Neural cell (in vitro differentiated cells): Measurements from ENCODE around the gene MED13L. TPM values are rescaled to one million over a fixed set of nuclear protein-coding genes. Genes with fewer than 3 reads are reported as not detected.

Experiments used
- H2AFZ ChIP-seq: fragments of 200-600, 300-800 bp; sonication (generic), shearing (Covaris generic); 2 replicates; pipeline ENCODE4 v1.6.0; 2014; ENCODE audit warnings: low read depth, mild to moderate bottlenecking, antibody characterized with exemption, low read length, moderate library complexity
- H3F3A ChIP-seq: fragments of 200-600 bp; shearing (Covaris generic); 2 replicates; pipeline ENCODE4 v1.6.1; 2016; ENCODE audit warnings: mild to moderate bottlenecking, moderate library complexity, mixed read lengths, antibody characterized with exemption, low read length; ENCODE audit not compliant: insufficient read depth, poor library complexity, severe bottlenecking
- H3K27ac ChIP-seq: fragments of 200-600, 300-800 bp; sonication (generic), shearing (Covaris generic); 2 replicates; pipeline ENCODE4 v1.5.1; 2014; ENCODE audit warnings: mild to moderate bottlenecking, low read length, moderate library complexity
- H3K27me3 ChIP-seq: fragments of 300-800, 200-600 bp; sonication (generic), shearing (Covaris generic); 2 replicates; pipeline ENCODE4 v1.6.0; 2014; ENCODE audit warnings: mild to moderate bottlenecking, low read depth, low read length, moderate library complexity; ENCODE audit not compliant: insufficient read depth
- H3K36me3 ChIP-seq: fragments of 300-800, 200-600 bp; sonication (generic), shearing (Covaris generic); 2 replicates; pipeline ENCODE4 v1.5.1; 2014; ENCODE audit warnings: mild to moderate bottlenecking, antibody characterized with exemption, low read length, moderate library complexity; ENCODE audit not compliant: insufficient read depth
- H3K4me2 ChIP-seq: fragments of 300-800, 200-600 bp; sonication (generic), shearing (Covaris generic); 2 replicates; pipeline ENCODE4 v1.6.0; 2014; ENCODE audit warnings: mild to moderate bottlenecking, low read length
- H3K4me3 ChIP-seq: fragments of 300-800, 200-600 bp; sonication (generic), shearing (Covaris generic); 2 replicates; pipeline ENCODE4 v1.5.1; 2014; ENCODE audit warnings: mild to moderate bottlenecking, low read length, moderate library complexity
- H3K79me2 ChIP-seq: fragments of 200-600 bp; shearing (Covaris generic); replicated peaks from 2 replicates; pipeline ENCODE4 v1.6.0; 2014; ENCODE audit warnings: mild to moderate bottlenecking, low read length, moderate library complexity; ENCODE audit not compliant: insufficient read depth
- H3K9ac ChIP-seq: fragments of 300-800, 200-600 bp; sonication (generic), shearing (Covaris generic); 2 replicates; pipeline ENCODE4 v1.6.1; 2016; ENCODE audit warnings: mild to moderate bottlenecking, low read length, mixed read lengths
- H3K9me2 ChIP-seq: fragments of 200-600 bp; shearing (Covaris generic); 2 replicates; pipeline ENCODE4 v1.6.1; 2016; ENCODE audit warnings: mild to moderate bottlenecking, low read length, mixed read lengths; ENCODE audit not compliant: insufficient read depth
- H3K9me3 ChIP-seq: fragments of 200-600, 300-800 bp; sonication (generic), shearing (Covaris generic); 2 replicates; pipeline ENCODE4 v1.6.1; 2016; ENCODE audit warnings: mild to moderate bottlenecking, mixed run types, low read length, moderate library complexity, mixed read lengths
- H4K20me1 ChIP-seq: fragments of 200-600 bp; shearing (Covaris generic); 2 replicates; pipeline ENCODE4 v1.6.1; 2016; ENCODE audit warnings: mild to moderate bottlenecking, mixed run types; ENCODE audit not compliant: insufficient read depth
- CTCF ChIP-seq: fragments of 450-650 bp; IDR thresholded peaks from 2 replicates; pipeline ENCODE4 v1.5.1; 2014; ENCODE audit warnings: antibody characterized with exemption, mild to moderate bottlenecking, moderate library complexity; ENCODE audit not compliant: poor library complexity, severe bottlenecking
- EP300 ChIP-seq: fragments of 450-650 bp; conservative IDR thresholded peaks from 2 replicates; pipeline ENCODE4 v1.6.1; 2014; ENCODE audit warnings: antibody characterized with exemption, mild to moderate bottlenecking, moderate library complexity; ENCODE audit not compliant: poor library complexity, severe bottlenecking
- EZH2 ChIP-seq: fragments of 200-600, 300-800 bp; shearing (Covaris generic), sonication (generic); IDR thresholded peaks from 2 replicates; pipeline ENCODE4 v1.6.1; 2014; ENCODE audit warnings: antibody characterized with exemption, low read length, borderline replicate concordance, mild to moderate bottlenecking; ENCODE audit not compliant: insufficient read depth, poor library complexity, severe bottlenecking
- MXI1 ChIP-seq: fragments of 450-650 bp; conservative IDR thresholded peaks from 2 replicates; pipeline ENCODE4 v1.6.1; 2014; ENCODE audit warnings: antibody characterized with exemption, mild to moderate bottlenecking; ENCODE audit not compliant: poor library complexity, severe bottlenecking
- POLR2AphosphoS5 ChIP-seq: IDR thresholded peaks from 2 replicates; pipeline ENCODE4 v1.6.1; 2012
- RAD21 ChIP-seq: fragments of 450-650 bp; conservative IDR thresholded peaks from 2 replicates; pipeline ENCODE4 v1.6.1; 2014; ENCODE audit warnings: antibody characterized with exemption, mild to moderate bottlenecking, moderate library complexity
- REST ChIP-seq: IDR thresholded peaks from 2 replicates; pipeline ENCODE4 v1.6.1; 2012; ENCODE audit warnings: borderline replicate concordance
- SMC3 ChIP-seq: fragments of 450-650 bp; conservative IDR thresholded peaks from 2 replicates; pipeline ENCODE4 v1.6.1; 2014; ENCODE audit warnings: antibody characterized with exemption, mild to moderate bottlenecking, moderate library complexity; ENCODE audit not compliant: poor library complexity
- TAF1 ChIP-seq: IDR thresholded peaks from 2 replicates; pipeline ENCODE4 v1.6.1; 2012; ENCODE audit warnings: low read depth
- polyA plus RNA-seq: library from polyadenylated mRNA; depleted of rRNA; stranded (reverse); fragments of >200 nt; gene quantifications from 2 replicates; pipeline ENCODE4 v1.2.3, GENCODE V29; 2014

MED13L gene
- polyA plus RNA-seq, 1 donor from 2014 or later: 38.9 TPM

DNA sequence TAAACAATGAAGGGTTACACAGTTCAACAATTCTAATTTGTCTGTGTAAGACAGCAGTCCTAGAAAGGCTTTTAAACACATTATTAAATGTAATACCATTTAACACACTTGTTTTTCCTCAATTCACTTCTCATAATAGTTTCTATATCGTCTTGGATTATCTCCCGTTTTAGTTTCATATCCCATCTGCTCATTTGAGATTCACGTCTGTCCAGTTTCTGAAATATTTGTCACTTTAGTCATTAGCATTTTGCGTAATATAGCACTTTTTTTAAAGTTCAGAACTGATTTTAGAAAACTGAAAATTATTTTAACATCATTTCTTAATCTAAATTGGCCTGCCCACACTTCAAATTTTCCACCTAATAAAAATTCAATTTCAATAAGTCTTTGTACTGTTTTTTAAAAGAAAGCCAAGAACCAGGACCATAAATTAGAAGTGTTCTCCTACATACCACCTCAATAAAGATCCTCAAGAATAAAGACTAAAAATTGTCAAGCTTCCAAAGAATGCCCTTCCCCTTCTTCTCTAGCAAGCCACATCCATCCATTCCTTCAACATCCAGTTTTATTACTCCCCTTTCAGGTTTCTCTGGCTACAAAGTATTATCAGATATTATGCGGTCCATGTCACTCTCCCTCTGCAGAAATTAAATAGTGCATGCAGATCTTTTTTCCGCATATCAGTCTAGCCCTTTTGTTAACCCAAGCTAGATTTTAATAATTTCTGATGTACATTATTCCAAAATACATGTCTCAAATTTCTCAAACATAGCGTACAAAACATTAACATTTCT, 11.9 kb downstream of the MED13L start:
- H3K9me3 ChIP-seq: no peaks in the 10 kb centered on the region
- H3K36me3 ChIP-seq: no peaks in the 10 kb centered on the region
- H3K79me2 ChIP-seq: peaks cover 92% of the 10 kb centered on the region
- TF ChIP-seq MXI1 (no peak), EZH2 (no peak), SMC3 (no peak), REST (no peak), TAF1 (no peak), POLR2AphosphoS5 (no peak), CTCF (no peak), RAD21 (no peak), EP300 (no peak)
- H3K4me2 ChIP-seq: no peak overlapping the region
- no peaks in the 10 kb centered on the region for H3K27me3 ChIP-seq
- H3K4me3 ChIP-seq: no peak overlapping the region
- H4K20me1 ChIP-seq: peaks cover 6% of the 10 kb centered on the region
- no peaks in the 10 kb centered on the region for H3F3A ChIP-seq
- no peak overlapping the region for H3K9ac ChIP-seq
- no peak overlapping the region for H2AFZ ChIP-seq
- no peaks in the 10 kb centered on the region for H3K9me2 ChIP-seq
- H3K27ac ChIP-seq: no peak overlapping the region

DNA sequence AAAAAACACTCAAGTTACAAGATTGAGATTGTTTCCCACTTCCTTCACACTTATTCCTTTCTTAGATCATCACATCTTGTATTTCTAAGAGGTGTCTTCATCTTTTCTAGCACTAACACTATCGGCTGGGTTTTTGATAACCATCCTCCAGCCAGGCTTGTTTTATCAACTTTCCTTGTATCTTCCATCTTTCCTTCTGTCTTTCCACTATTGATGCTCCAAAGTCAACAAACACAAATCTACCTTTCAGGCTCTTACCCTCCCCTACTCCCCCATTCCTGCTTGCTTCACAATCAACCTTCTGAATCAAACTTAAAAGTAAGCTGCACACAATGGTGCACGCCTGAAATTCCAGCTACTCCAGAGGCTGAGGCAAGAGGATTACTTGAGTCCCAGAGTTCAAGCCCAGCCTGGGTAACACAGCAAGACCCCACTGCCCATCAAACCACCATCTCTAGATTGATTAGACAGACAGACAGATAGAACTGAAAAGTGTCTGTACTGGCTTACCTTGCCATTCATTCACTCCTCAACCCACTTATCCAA, 12.9 kb downstream of the MED13L start:
- no peak overlapping the region for H3K9ac ChIP-seq
- peaks cover 92% of the 10 kb centered on the region for H3K79me2 ChIP-seq
- no peak overlapping the region for H3K27ac ChIP-seq
- no peaks in the 10 kb centered on the region for H3K27me3 ChIP-seq
- H3F3A ChIP-seq: no peaks in the 10 kb centered on the region
- H3K4me2 ChIP-seq: no peak overlapping the region
- peaks cover 6% of the 10 kb centered on the region for H4K20me1 ChIP-seq
- no peaks in the 10 kb centered on the region for H3K9me3 ChIP-seq
- no peak for TF ChIP-seq CTCF
- TF ChIP-seq SMC3: no peak
- TF ChIP-seq REST: no peak
- no peak for TF ChIP-seq RAD21
- no peak for TF ChIP-seq EP300
- TF ChIP-seq TAF1: no peak
- no peak for TF ChIP-seq EZH2
- TF ChIP-seq POLR2AphosphoS5: no peak
- TF ChIP-seq MXI1: no peak
- H2AFZ ChIP-seq: no peak overlapping the region
- no peaks in the 10 kb centered on the region for H3K36me3 ChIP-seq
- H3K4me3 ChIP-seq: no peak overlapping the region
- no peaks in the 10 kb centered on the region for H3K9me2 ChIP-seq
